Mononuclear cell (primary cell): Measurements from ENCODE around the gene RASD1. TPM values are rescaled to one million over a fixed set of nuclear protein-coding genes. Genes with fewer than 3 reads are reported as not detected.

Experiments used
- total RNA-seq: library from RNA; depleted of rRNA; stranded (reverse); fragments of >200 nt; gene quantifications from one replicate; pipeline ENCODE4 v1.2.3, GENCODE V29; 2012

Gene RASD1
- total RNA-seq, 1 donor: 1.6 TPM

Other genes with a start within 250 kb of the RASD1 start
- 99.7 TPM for gene COPS3, start 215.1 kb downstream of the RASD1 start, total RNA-seq
- 5.5 TPM for gene NT5M, start 193.0 kb downstream of the RASD1 start, total RNA-seq
- gene MED9, start 19.4 kb downstream of the RASD1 start, total RNA-seq: 27.0 TPM
- 13.9 TPM for gene PEMT, start 95.3 kb upstream of the RASD1 start, total RNA-seq
- gene RAI1, start 185.1 kb upstream of the RASD1 start, total RNA-seq: 8.9 TPM